Fibroblast of peridontal ligament (primary cell): ENCODE measurements around the gene IDS.
"Not testable (repeated sequence)": the region's sequence is repeated elsewhere in the genome, so short reads cannot be mapped to it uniquely, and the experiment has no call there.

Source experiments
- DNase-seq: peaks from one replicate; pipeline ENCODE4 v3.0.0-alpha.2; 2010; ENCODE audit errors: extremely low read depth

Gene IDS, protein sequence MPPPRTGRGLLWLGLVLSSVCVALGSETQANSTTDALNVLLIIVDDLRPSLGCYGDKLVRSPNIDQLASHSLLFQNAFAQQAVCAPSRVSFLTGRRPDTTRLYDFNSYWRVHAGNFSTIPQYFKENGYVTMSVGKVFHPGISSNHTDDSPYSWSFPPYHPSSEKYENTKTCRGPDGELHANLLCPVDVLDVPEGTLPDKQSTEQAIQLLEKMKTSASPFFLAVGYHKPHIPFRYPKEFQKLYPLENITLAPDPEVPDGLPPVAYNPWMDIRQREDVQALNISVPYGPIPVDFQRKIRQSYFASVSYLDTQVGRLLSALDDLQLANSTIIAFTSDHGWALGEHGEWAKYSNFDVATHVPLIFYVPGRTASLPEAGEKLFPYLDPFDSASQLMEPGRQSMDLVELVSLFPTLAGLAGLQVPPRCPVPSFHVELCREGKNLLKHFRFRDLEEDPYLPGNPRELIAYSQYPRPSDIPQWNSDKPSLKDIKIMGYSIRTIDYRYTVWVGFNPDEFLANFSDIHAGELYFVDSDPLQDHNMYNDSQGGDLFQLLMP

DNA sequence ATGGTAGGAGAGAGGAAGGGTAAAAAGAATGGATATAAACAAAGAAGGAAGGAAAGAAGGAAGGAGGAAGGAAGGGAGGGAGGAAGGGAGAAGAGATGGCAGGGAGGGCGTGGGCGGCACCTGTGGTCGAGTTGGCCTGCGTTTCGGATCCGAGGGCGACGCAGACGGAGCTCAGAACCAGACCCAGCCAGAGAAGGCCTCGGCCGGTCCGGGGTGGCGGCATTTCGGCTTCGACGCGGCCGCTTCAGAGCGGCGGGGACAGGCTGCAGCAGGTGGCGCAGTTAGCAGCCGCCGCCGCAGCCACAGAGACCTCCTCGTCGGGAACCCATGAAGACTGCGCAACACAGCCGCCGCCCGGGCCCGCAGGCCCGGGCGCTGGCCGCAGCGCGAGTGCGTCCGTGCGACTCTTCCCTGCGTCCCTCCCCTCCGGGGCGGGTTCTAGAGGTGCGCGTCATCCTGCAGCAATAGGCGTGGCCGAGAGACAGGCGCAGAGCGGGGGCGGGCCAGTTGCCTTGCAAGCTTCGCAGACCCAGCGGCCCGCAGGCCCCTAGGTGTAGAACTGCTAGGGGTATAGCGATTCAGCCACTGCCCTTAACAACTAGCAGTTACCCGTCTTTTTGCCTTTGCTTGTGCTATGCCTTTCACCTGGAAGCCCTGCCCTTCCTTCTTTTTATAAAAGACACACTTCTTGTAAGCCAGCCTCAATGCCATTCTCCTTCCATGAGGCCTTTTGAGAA, at the start of gene IDS:
TSS of gene IDS (minus strand) at position 392 of the 737 bp plus-strand sequence. CDS start at position 223, 169 bp downstream.
- peak; percentile 70 for DNase-seq

GRCh38 chrX:149551939-149552248, 46.8 kb upstream of the IDS start:
- not testable (repeated sequence) for DNase-seq

DNA sequence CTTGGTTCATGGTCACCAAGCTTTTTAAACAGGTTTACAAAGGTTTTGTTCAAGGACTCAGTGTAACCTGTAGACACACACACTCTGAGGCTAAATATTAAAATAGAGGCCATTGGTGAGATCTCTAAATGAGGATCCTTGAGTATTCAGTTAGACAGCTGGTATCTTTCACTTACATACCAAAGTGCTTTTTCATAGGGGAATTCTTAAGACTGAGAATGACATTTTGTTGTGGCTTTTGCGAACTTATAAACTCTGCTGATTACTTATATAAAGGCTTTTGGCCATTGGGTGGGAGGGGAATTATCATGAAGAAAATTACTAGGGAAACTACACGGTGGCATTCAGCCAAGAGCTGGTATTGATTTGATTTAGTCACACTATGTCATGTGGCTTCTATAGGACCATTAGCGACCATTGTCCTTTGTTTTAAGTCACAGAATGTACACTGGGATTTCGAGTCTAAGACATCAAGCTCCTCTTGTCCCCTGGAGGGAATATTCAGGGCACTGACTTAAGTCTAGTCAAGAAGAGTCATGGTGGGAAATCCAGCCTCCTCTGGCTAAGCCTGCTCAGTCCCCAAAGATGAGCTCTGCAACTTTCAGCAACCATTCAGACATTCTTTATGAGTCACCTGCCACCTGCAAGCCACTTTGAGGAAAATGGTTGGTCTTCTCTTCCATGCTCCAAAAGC, 46.3 kb upstream of the IDS start:
- DNase-seq: not testable (repeated sequence)

DNA sequence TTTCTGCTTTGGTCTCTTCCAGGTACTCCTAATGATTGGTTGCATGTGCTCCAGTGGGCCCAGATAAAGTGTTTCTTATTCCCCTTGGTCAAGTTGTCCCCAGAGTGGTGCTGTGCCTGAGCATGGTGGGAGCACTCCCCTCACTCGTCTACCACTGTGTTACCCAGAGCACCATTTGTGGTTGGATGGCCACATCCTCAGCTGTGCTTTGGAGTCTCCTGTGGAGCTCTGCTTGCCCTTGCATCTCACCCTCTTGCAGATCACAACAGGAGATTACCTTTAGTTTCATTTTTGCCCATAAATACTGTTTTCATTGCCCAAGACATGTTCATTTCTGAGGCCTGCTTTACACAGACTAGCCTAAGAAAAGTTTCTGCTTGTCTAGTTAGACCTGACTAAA, 45.3 kb upstream of the IDS start:
- DNase-seq: not testable (repeated sequence)

DNA sequence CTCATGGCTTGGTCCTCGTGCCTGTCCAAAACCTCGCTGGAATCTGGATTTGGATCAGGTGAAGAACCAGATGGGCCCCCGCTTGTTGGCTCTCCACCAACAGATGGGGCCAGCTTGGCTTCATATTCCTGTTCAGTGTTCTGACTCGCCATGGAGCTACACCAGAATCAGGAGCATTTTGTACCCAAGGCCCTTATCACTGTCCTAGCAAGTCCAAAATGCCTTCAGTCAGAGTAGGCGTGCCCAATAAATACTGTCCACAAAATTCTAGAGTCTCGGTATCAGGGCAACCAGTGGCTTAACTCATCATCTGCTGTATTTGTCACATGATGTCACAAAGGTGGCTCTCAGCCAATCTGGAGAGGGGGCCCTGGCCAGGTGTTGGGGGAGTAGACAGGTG, 44.6 kb upstream of the IDS start, which contains the start of gene HSFX3:
TSS of gene HSFX3 (minus strand) at position 224 of the 400 bp plus-strand sequence. CDS start at position 152, 72 bp downstream.
- not testable (repeated sequence) for DNase-seq

DNA sequence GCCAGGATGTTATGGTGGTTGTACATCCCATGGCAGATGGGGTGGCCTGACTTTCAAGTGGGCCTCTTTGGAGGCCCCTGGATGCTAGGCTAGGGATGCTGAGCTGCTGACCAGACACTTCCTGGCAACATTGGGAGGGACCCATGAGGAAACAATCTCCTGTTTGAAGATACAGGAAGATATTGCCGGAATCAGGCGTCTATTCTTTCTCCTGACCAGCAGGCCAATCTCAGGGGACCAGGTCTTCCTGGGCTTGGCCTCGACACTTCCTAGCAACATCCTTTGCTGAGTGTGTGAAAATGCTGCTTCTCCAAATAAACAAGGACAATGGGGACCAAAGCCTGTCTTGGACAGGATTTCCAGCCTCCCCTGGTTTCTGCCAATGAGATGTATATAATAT, 42.7 kb upstream of the IDS start:
- DNase-seq: not testable (repeated sequence)

- not testable (repeated sequence) for DNase-seq
Observed at GRCh38 chrX:149546962-149547361, 41.9 kb upstream of the IDS start.

DNA sequence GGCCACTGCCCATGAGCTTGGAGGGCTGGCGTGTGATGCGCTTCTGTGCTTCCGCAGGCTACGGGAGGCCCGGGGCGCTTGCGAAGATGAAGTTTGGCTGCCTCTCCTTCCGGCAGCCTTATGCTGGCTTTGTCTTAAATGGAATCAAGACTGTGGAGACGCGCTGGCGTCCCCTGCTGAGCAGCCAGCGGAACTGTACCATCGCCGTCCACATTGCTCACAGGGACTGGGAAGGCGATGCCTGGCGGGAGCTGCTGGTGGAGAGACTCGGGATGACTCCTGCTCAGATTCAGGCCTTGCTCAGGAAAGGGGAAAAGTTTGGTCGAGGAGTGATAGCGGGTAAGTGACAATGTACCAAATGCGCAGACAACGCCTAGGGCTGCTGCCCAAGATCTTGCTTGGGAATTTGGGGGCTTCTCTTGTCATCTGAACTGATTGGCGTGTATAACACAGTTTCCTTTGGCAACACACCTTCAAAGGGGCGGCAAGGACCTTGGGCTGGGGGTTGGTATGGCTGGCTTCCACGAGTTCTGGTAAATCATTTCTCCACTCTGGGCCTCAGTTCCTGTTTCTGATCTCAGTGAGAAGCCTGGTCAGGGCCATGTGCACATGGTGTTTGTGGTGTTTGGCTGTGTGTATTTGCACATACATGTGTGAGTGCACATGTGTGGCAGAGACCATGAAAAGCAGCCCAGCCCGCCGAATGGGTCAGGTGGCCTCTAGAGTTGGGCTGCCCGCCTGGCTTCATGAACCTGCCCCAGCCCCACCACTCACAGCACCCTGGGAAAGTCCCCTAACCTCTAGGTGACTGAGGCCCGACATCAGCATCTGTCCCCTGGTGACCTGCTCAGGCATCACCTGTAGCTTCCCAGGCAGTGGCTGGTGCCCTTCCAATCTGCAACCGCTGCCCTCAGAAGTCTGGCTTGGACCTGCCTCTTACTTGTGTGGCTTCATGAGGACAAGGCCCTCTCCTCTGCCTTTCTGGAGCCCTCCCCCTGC, 40.7 kb upstream of the IDS start:
- not testable (repeated sequence) for DNase-seq

GRCh38 chrX:149541521-149542047, 36.5 kb upstream of the IDS start:
- peak; percentile 3 for DNase-seq

GRCh38 chrX:149540621-149541520, 35.8 kb upstream of the IDS start, which contains the start of gene EOLA1:
TSS of gene EOLA1 (plus strand) at chrX:149541012. CDS start at chrX:149545631, 4,619 bp downstream.
- peak; percentile 96 for DNase-seq

- peak; percentile 81 for DNase-seq
Observed at GRCh38 chrX:149540131-149540620, 35.1 kb upstream of the IDS start.

- peak; percentile 88 for DNase-seq
Observed at GRCh38 chrX:149539283-149540130, 34.4 kb upstream of the IDS start.

DNA sequence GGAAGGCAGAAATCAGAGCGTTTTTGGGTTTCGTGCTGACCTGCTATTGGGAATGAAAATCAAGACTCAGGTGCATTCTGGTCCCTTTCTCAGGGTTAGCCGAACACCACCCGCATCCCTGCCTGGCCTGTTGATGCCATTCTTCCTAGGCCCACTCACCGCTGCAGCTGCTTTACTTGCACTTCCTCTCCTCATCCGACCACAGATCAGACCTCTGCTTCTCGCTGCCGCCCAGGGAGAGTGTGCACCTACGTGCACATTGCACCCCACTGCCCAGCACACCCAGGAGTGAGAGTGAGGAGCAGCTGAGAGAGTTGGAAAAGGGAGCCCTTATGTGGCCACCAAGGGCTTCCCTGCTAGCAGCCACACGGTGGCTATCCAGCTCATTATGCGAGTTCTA, 32.4 kb upstream of the IDS start:
- DNase-seq: not testable (repeated sequence)

DNA sequence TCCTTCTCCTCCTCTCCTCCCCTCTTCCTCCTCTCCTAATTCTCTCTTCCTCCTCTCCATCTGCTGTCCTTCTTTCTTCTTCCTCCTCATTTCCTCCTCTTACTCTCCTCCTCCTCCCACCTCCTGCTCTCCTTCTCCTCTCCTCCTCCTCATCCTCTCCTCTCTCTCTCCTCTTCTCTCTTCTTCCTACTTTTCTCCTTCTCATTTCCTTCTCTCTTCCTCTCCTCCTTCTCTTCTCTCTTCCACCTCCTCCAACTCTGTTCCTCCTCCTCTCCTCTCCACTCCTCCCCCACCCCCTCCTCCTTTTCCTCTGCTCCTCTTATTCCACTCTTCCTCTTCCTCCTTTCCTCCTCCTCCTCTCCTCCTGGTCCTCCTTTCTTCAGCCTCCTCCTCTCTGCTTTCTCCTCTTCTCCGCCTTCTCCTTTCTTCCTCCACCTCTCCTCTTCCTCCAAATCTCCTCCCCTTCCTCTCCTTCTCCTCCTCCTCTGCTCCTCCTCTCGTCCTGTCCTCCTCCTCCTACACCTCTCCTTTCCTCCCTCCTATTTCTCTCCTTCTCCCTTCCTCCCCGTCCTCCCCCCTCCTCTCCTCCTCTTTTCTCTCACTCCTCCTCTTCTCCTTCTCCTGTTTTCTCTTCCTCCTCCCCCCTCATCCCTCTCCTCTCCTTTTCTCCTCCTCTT, 30.0 kb upstream of the IDS start:
- DNase-seq: not testable (repeated sequence)

DNA sequence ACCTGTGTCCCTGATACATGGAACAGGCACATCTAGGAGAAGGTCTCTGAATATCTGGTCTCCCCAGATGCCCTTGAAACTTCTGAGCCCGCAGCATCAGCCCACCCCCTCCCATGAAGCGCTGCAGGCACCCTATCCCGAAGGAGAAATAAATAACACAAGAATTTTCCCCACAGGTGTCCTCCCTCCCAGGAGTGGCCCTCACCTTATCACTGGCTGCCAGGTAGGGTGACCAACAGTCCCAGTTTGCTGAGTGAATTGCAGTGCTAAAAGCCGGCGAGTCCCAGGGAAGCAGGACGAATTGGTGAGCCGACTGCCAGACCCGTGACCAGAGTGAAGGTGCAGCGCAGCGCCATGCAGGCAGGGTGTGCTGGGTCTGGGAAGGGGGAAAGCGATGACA, 28.9 kb upstream of the IDS start:
- not testable (repeated sequence) for DNase-seq

DNA sequence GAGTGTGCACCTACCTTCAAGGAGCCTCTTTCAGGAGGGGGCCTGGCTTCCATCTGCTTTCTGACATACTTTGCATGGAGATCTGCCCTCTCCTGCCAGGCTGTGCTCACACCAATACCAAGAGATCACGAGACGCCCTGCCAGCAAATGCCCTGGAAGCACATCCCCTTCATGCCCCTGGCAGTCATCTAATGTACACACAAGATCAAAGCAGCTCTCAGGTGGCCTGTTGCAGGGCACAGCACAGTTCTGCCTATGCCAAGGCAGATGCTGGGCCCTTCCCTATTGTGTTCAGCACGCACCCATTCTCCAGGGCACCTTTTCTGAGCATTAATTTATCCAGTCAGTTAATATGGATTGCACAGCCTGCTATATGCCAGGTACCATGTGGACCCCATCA, 27.8 kb upstream of the IDS start:
- not testable (repeated sequence) for DNase-seq

GRCh38 chrX:149531599-149531998, 26.5 kb upstream of the IDS start:
- no peak for DNase-seq

GRCh38 chrX:149528381-149528780, 23.3 kb upstream of the IDS start:
- DNase-seq: no peak
